GM18907 (cell line): ENCODE data around the gene ATP11B.

Source experiments
- ATAC-seq: cut with Tn5 transposase; IDR thresholded peaks from one replicate; pipeline ENCODE4 v1.9.1; 2021; ENCODE audit warnings: mild to moderate bottlenecking, moderate library complexity; ENCODE audit not compliant: unreplicated experiment

ATP11B gene

GRCh38 chr3:182792901-182793662 lies at the start of gene ATP11B:
Gene ATP11B (plus strand): TSS chr3:182793504. CDS start chr3:182793760, 256 bp downstream.
- peak; percentile 72 for ATAC-seq

- no peak for ATAC-seq
Observed at GRCh38 chr3:182746959-182747358, 46.3 kb upstream of the ATP11B start.

DNA sequence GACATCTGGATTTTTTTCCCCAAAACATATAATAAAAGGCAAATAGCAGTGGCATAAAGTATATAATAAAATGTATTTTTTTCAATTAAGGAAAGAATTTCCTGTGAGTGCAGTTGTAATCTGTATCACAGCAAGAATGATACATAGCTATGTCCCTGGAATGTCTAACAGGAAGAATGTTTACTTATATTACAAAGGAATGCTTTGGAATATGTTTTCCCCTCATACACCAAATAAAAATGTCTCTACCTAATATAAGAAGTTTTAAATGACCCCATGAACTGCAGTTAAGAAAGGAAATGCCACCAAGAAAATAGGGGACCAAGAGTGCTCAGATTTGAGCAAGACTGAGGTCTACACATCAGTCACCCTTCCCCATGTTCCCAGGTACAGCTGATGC lies 38.0 kb upstream of the ATP11B start:
- ATAC-seq, result no peak

- ATAC-seq, result no peak
Observed at GRCh38 chr3:182755712-182756111, 37.6 kb upstream of the ATP11B start.

DNA sequence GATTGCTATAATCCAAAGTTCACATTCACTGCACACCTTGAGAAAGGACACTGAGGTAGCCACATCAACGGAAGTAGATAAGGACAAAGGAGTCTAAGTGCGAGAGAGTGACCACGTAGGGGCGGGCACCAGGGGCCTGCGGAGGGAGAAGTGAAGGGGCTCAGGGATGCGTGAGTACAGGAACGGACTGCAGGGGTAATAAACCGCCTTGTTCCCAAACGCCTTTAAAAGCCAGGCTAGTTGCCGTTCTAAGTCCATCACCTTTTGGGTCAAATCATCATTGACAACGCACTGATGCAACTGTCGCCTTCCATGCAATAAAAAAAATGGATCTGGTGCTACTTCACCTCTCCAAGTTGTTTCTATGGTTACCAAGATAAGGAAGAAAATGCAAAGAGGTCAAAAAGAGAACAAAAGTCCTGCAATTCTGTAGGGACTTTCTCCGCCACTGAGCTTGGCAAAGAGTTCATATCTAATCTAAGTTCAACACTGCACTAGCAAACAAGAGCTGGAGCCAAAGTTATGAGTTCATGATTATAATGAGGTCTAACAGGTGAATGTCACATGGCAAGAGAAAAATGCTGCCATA lies 32.6 kb upstream of the ATP11B start:
- ATAC-seq, result no peak

GRCh38 chr3:182763896-182764295 lies 29.4 kb upstream of the ATP11B start:
- no peak for ATAC-seq

DNA sequence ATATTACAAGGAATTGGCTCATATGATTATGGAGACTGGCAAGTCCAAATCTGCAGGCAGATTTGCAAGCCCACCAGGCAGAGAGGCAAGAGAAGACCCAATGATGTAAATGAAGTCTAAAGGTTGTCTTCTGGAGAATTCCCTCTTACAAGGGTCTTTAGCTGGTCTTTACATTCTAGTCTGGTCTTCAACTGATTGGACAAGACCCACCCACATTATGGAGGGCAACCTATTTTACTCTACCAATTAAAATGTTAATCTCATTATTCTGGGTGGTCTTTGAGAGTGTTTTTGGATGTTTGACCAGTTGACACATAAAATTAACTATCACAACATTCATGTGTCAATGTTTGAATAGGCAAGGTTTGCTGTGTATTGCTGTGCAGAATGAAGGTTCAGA lies 28.0 kb upstream of the ATP11B start:
- ATAC-seq, result no peak

DNA sequence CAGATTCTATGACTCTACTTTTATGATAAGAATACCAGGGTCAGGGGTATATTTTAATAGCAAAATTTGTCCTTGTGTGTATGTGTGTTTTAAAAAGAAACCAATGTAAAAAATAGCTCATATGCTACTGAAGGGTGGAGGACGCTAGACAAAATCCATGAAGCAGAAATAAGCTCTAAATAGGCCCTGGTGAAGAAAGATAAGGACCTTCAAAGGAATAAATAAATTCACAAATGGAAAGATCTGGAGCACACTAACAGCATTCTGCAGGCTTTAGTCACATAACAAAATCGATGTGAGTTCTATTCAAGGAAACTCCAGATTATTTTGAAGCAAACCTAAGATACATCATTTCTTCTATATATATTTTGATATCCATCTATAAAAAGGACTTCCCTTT lies 27.2 kb upstream of the ATP11B start:
- ATAC-seq, result no peak

GRCh38 chr3:182768413-182768812 lies 24.9 kb upstream of the ATP11B start:
- no peak for ATAC-seq

- no peak for ATAC-seq
Observed at GRCh38 chr3:182769673-182770072, 23.6 kb upstream of the ATP11B start.

DNA sequence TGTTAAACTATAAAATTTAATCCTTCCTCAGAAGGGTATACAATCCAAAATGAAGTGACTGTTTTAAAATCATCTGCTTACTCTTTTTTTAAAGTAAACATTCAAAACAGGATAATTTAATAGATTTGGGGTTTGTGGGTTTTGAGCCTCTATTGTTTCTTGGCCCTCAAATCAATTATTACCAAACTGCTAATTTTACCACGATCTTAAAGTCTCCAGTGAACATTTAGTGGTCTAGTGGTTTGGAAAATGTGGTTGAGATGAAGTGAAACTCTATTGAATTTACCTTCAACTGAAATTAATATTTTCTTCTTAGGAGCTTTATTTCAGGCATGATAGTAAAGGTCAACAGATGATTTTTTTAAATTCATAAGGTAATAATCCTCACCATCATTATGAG lies 11.2 kb upstream of the ATP11B start:
- ATAC-seq, result peak; percentile 72

DNA sequence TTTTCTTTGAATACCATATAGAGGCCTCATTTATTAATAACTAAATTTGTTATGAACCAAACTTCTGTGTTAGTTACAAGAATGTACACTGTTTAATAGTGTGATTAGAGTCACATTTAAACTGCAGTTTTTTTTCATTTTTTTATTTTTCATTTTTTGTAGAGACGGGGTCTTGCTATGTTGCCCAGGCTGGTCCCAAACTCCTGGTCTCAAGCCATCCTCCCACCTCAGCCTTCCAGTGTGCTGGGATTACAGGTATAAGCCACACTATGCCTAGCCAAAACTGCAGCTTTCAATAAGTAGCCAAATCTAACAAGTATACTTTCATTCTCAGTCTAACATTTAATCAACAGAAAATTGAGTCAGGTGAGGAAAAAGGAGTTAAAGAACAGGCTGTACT lies 10.2 kb upstream of the ATP11B start:
- ATAC-seq, result no peak

GRCh38 chr3:182784542-182784941 lies 8.8 kb upstream of the ATP11B start:
- no peak for ATAC-seq

DNA sequence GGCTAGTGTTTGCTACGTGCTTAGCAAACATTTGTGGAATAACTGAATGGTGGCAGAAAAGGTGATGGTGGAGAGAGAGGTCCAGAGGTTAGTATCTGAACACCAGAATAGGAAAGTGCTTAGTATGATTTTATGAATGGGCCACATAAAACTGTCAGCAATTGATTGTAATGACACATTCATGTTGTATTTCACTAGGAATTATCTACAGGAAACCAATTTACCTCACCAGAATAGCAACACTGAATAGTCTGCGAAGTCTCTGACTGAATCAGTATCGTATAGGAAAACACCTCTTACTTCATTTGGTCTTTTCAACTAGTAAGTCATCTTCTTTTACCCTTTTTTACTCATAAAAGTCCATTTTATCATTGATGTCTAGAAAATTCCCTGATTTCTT lies 8.2 kb upstream of the ATP11B start:
- ATAC-seq, result no peak

- no peak for ATAC-seq
Observed at GRCh38 chr3:182785756-182786155, 7.5 kb upstream of the ATP11B start.

DNA sequence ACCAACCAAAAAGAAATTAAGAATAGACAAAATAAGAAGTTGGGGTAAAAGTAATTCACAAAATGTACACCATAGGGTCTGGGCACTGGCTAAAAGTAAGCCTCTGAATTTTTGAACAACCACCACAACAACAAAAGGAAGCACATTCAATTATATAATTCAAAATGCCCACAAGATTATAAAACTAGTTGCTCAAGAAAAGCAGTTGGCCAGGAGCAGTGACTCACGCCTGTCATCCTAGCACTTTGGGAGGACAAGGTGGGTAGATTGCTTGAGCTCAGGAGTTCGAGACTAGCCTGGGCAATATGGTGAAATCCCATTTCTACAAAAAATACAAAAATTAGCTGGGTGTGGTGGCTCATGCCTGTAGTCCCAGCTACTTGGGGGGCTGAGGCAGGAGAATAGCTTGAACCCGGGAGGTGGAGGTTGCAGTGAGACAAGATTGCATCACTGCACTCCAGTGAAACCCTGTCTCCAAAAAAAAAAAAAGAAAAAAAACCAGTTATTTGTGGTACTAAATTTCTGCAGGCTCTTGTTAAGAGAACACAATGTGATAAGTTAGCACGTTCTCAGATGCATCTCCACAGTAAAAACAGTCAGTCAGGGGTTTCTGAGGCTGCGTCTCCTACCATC lies 6.6 kb upstream of the ATP11B start:
- ATAC-seq, result no peak

GRCh38 chr3:182787302-182788036 lies 5.8 kb upstream of the ATP11B start:
- ATAC-seq, result no peak

DNA sequence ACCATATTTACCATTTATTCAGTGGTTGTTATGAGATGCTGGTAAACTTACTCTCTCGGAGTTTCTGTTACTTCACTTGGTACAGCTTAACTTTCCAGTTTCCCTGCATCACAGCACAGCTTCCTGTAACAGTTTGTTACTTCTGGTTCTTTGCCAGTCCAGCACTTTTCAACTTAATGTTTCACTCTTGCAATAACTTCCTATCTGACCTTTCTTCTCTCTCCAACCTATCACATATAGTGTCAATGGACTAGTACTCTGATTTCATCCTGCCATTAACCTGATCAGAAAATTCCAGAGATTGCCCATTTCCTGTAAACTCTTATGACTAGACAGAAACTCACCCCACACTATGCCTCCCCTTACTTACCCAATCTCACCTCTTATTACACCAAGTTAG lies 3.9 kb upstream of the ATP11B start:
- ATAC-seq, result peak; percentile 21

DNA sequence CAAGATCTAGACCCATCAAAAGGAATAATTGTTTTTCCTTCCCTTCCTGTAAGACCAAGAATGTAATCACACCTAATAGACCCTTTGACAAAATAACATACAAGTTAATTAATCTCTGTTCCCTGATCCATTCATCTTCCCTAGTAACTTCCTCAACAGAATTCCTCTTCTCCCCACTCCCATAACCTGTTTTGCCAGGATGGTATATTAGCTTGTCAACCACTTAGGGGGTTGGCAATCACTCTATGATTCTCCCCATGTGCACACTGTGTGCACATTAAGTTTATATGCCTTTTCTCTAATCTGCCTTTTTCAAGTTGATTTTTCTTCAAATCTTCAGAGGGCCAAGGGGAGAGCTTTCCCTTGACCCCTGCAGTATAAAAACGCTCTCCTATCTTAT lies 2.7 kb upstream of the ATP11B start:
- ATAC-seq, result no peak

DNA sequence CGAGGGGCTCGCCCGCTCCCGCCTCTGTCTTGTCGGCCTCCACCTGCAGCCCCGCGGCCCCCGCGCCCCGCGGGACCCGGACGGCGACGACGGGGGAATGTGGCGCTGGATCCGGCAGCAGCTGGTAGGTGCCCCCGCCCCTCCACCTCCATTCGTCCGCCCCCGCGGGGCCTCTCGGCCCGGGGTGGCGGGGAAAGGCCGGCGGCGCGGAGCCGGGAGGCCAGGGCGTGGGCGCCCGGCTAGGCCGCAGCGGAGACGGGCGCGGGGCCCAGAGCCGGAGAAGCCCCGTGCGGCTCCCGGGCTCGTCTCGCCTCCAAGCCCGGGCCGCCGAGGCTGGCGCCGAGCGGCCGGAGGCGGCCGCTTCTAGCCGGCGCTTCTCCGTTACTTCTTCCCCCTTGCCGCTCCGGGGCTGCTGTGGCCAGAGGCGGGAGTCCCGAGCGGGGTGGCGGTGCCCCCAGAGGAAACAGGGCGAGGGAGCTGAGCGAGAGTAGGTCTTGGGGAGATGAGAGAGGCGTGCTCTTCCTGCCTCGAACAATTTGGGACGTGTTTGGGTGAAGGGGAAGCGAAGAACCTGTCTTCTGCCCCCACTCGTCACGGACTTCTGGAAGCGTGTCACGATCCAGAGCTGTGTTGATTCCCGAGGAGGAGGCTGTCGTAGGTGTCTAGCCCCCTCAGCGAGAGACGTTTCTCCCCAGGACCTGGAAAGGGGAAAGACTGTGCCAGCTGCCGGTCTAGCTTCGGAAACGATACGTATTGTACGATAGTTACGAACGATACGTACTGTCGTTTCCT lies 555 bp downstream of the ATP11B start:
- peak; percentile 39 for ATAC-seq
